Effector CD8-positive, alpha-beta T cell (primary cell): Measurements from ENCODE around the gene CLTA.
"Not testable (repeated sequence)": the region's sequence is repeated elsewhere in the genome, so short reads cannot be mapped to it uniquely, and the experiment has no call there.

ENCODE experiments used
- DNase-seq: peaks from one replicate; lab custom pipeline; 2025; lab: John Stamatoyannopoulos, UW

The CLTA gene

DNA sequence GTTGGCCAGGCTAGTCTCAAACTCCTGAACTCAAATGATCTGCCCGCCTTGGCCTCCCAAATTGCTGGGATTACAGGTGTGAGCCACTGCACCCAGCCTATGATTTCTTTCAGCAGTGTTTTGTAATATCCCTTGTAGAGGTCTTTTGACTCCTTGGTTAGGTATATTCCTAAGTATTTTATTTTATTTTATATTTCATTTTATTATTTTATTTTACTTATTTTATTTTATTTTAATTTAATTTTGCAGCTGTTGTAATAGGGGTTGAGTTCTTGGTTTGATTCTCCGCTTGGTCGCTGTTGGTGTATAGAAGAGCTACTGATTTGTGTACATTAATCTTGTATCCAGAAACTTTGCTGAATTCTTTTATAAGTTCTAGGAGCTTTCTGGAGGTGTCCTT is 49.0 kb downstream of the CLTA start:
- DNase-seq: not testable (repeated sequence)

DNA sequence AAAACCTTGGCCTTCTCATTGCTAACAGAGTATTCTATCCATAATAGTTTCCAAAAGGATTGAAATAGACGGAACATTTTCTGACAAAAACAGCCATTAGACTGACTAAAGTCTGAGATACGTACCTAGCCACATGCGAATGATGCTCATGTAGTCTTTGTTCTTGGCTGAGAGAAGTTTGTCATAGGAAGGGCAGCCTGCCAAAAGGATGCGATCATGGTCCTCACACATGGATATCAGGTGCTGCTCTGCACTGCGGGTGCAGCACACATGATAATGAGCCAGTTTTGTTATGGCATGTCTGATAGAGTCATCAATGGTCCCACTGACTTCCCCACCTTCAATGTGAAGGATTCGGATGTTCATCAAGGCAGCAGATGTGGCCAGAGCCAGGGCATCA is 55.2 kb downstream of the CLTA start:
- DNase-seq: no peak

GRCh38 chr9:36247356-36247755 is 56.6 kb downstream of the CLTA start:
- DNase-seq: no peak

GRCh38 chr9:36248061-36248460 is 57.3 kb downstream of the CLTA start:
- DNase-seq: not testable (repeated sequence)

- DNase-seq: no peak
Observed at GRCh38 chr9:36249189-36249588, 58.5 kb downstream of the CLTA start.

- no peak for DNase-seq
Observed at GRCh38 chr9:36250079-36250478, 59.4 kb downstream of the CLTA start.

GRCh38 chr9:36251428-36251827 is 60.7 kb downstream of the CLTA start:
- no peak for DNase-seq

- peak; percentile 93 for DNase-seq
Observed at GRCh38 chr9:36258208-36258995, 67.7 kb downstream of the CLTA start, which contains the start of gene GNE. Gene GNE (minus strand): TSS chr9:36258448. CDS start chr9:36249355, 9,093 bp downstream.

- DNase-seq: no peak
Observed at GRCh38 chr9:36258996-36259533, 68.3 kb downstream of the CLTA start.
